Neural progenitor cell (in vitro differentiated cells): ENCODE data around the gene KRTAP10-3. TPM values are rescaled to one million over a fixed set of nuclear protein-coding genes. Genes with fewer than 3 reads are reported as not detected.
"Not testable (repeated sequence)": the region's sequence is repeated elsewhere in the genome, so short reads cannot be mapped to it uniquely, and the experiment has no call there.

Source experiments
- DNase-seq: peaks from one replicate; pipeline ENCODE4 v3.0.0-alpha.2; 2016; ENCODE audit warnings: low spot score
- H2AFZ ChIP-seq: fragments of 200-600 bp; sonication (generic); replicated peaks from 2 replicates; pipeline ENCODE4 v1.6.1; 2016; ENCODE audit warnings: antibody characterized with exemption
- H3F3A ChIP-seq: fragments of 200-600 bp; sonication (generic); 2 replicates; pipeline ENCODE4 v1.6.1; 2016; ENCODE audit warnings: antibody characterized with exemption, low read depth
- H3K27ac ChIP-seq: fragments of 200-600 bp; sonication (generic); 2 replicates; pipeline ENCODE4 v1.5.1; 2016; ENCODE audit warnings: mild to moderate bottlenecking
- H3K27me3 ChIP-seq: fragments of 200-600 bp; sonication (generic); 2 replicates; pipeline ENCODE4 v1.6.1; 2016; ENCODE audit warnings: mild to moderate bottlenecking, moderate library complexity
- H3K36me3 ChIP-seq: fragments of 200-600 bp; sonication (generic); 2 replicates; pipeline ENCODE4 v1.5.1; 2016
- H3K4me1 ChIP-seq: fragments of 200-600 bp; sonication (generic); 2 replicates; pipeline ENCODE4 v1.6.1; 2016; ENCODE audit warnings: mixed run types
- H3K4me2 ChIP-seq: fragments of 200-600 bp; sonication (generic); 2 replicates; pipeline ENCODE4 v1.6.1; 2016
- H3K4me3 ChIP-seq: fragments of 200-600 bp; sonication (generic); 2 replicates; pipeline ENCODE4 v1.5.1; 2016
- H3K79me2 ChIP-seq: fragments of 200-600 bp; sonication (generic); 2 replicates; pipeline ENCODE4 v1.6.1; 2016; ENCODE audit warnings: low read depth
- H3K9ac ChIP-seq: fragments of 200-600 bp; sonication (generic); 2 replicates; pipeline ENCODE4 v1.6.1; 2016
- H3K9me3 ChIP-seq: fragments of 200-600 bp; sonication (generic); 2 replicates; pipeline ENCODE4 v1.5.1; 2016; ENCODE audit warnings: low read depth
- H4K20me1 ChIP-seq: fragments of 200-600 bp; sonication (generic); 2 replicates; pipeline ENCODE4 v1.6.1; 2016; ENCODE audit warnings: low read depth
- H3K27ac Mint-ChIP-seq: 3 replicates; pipeline ENCODE4 v1.8.0; 2021; ENCODE audit warnings: mixed read lengths
- H3K27me3 Mint-ChIP-seq: 2 replicates; pipeline ENCODE4 v1.8.0; 2022; ENCODE audit warnings: low read depth, mild to moderate bottlenecking, inconsistent platforms, moderate library complexity, mixed read lengths; ENCODE audit not compliant: insufficient read depth
- H3K36me3 Mint-ChIP-seq: 3 replicates; pipeline ENCODE4 v1.8.0; 2021; ENCODE audit warnings: mixed read lengths
- H3K4me1 Mint-ChIP-seq: 3 replicates; pipeline ENCODE4 v1.8.0; 2021; ENCODE audit warnings: mixed read lengths
- H3K4me3 Mint-ChIP-seq: 3 replicates; pipeline ENCODE4 v1.8.0; 2021; ENCODE audit warnings: mild to moderate bottlenecking, moderate library complexity, mixed read lengths
- H3K9me3 Mint-ChIP-seq: 3 replicates; pipeline ENCODE4 v1.8.0; 2020; ENCODE audit warnings: mixed read lengths
- CTCF ChIP-seq: fragments of 200-600 bp; sonication (generic); IDR thresholded peaks from 2 replicates; pipeline ENCODE4 v1.5.1; 2017; ENCODE audit warnings: antibody characterized with exemption, mild to moderate bottlenecking
- EZH2 ChIP-seq: fragments of 200-600 bp; sonication (generic); IDR thresholded peaks from 2 replicates; pipeline ENCODE4 v1.6.1; 2017; ENCODE audit warnings: antibody characterized with exemption, mild to moderate bottlenecking, moderate library complexity
- EZH2phosphoT487 ChIP-seq: fragments of 200-600 bp; sonication (generic); IDR thresholded peaks from 2 replicates; pipeline ENCODE4 v1.6.1; 2017; ENCODE audit warnings: antibody characterized with exemption
- total RNA-seq: library from RNA; depleted of rRNA; stranded (reverse); fragments of >200 nt; gene quantifications from 2 replicates; pipeline ENCODE4 v1.2.3, GENCODE V29; 2015; ENCODE audit warnings: low replicate concordance

KRTAP10-3 gene
- total RNA-seq, 1 donor from 2014 or later, result not detected

DNA sequence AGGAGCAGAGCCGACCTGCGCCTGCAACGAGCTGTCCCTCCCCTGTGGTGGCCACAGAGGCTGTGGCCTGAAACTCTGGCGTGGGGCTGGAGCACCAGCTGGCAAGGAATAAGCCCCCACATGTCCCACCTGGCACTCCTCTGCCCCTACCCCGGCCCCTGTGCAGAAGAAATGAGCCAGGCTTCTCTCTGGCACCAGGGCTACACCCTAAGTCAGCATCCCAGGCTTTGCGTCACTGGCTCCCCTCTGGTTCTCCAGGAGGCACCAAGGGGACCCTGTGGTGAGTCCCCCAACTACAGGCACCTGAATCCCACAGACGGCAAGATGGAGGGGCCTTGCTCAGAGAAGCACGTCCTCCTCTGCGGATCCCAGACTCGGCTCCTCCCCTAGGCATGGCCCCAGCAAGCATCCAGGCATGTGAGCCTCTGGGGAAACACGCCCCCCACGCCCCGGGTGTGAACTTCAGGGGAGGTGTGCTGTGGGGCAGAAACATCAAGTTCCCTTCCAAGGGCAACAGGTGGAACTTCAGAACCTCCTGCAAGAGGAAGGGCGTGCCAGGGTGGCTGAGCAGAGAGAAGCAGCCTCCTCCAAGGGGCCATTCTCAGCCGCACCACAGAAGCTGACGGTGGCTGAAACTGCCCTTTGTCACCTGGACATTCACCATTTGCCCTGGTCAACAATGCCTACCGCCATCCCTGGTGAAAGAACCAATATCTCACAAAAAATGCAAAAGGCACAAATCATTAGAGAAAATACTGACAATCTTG, 44.7 kb upstream of the KRTAP10-3 start:
- no peaks in the 10 kb centered on the region for H3K79me2 ChIP-seq
- Mint-ChIP-seq H3K4me3 (no peak overlapping the region), H3K9me3 (peaks cover 5% of the 10 kb centered on the region), H3K4me1 (peaks cover 6% of the 10 kb centered on the region), H3K27me3 (peaks cover 7% of the 10 kb centered on the region), H3K36me3 (no peaks in the 10 kb centered on the region), H3K27ac (no peak overlapping the region)
- no peak for DNase-seq
- H4K20me1 ChIP-seq, result no peaks in the 10 kb centered on the region
- no peak overlapping the region for H3K27ac ChIP-seq
- no peak overlapping the region for H3K9ac ChIP-seq
- H3F3A ChIP-seq, result peaks cover 12% of the 10 kb centered on the region
- no peak overlapping the region for H3K4me3 ChIP-seq
- no peak overlapping the region for H3K4me2 ChIP-seq
- H3K9me3 ChIP-seq, result peaks cover 3% of the 10 kb centered on the region
- no peak for TF ChIP-seq EZH2
- TF ChIP-seq EZH2phosphoT487, result no peak
- H3K36me3 ChIP-seq, result no peaks in the 10 kb centered on the region
- peaks cover 15% of the 10 kb centered on the region for H3K4me1 ChIP-seq
- no peak overlapping the region for H2AFZ ChIP-seq
- no peaks in the 10 kb centered on the region for H3K27me3 ChIP-seq

DNA sequence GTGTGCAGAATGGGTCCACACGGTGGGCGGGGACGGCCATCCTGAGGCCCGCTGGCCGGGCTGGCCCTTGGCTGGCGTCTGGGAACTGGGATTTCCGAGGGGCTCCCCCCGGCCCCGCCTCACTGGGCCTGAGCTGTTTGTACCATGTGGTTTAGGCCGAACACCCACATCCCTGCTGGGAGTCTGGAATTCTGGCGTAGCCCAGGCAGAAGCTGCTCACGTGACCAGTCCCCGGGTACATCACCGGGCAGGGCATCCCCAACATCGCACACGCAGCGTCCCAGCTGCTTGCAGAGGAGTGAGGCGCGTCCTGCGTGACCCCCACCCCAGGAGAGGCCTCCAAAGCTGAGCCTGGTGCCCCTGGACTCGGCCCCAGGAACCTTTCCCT, 43.9 kb upstream of the KRTAP10-3 start:
- Mint-ChIP-seq H3K4me3 (no peak overlapping the region), H3K27ac (no peak overlapping the region), H3K36me3 (no peaks in the 10 kb centered on the region), H3K27me3 (peaks cover 7% of the 10 kb centered on the region), H3K9me3 (peaks cover 5% of the 10 kb centered on the region), H3K4me1 (peaks cover 9% of the 10 kb centered on the region)
- Histone ChIP-seq H3K27me3 (no peaks in the 10 kb centered on the region), H3K79me2 (no peaks in the 10 kb centered on the region), H3F3A (peaks cover 20% of the 10 kb centered on the region), H4K20me1 (no peaks in the 10 kb centered on the region), H3K4me1 (peaks cover 22% of the 10 kb centered on the region), H2AFZ (no peak overlapping the region), H3K9ac (no peak overlapping the region), H3K4me3 (no peak overlapping the region), H3K9me3 (peaks cover 3% of the 10 kb centered on the region), H3K27ac (no peak overlapping the region), H3K36me3 (no peaks in the 10 kb centered on the region), H3K4me2 (no peak overlapping the region)
- DNase-seq, result no peak
- TF ChIP-seq EZH2 (no peak), EZH2phosphoT487 (no peak), CTCF (no peak)

GRCh38 chr21:44601596-44602462, 43.2 kb upstream of the KRTAP10-3 start:
- Histone ChIP-seq H3K4me2 (no peak overlapping the region), H3K4me3 (no peak overlapping the region), H3K36me3 (no peaks in the 10 kb centered on the region), H2AFZ (no peak overlapping the region), H3K9me3 (peaks cover 3% of the 10 kb centered on the region), H3F3A (peaks cover 24% of the 10 kb centered on the region), H3K4me1 (peaks cover 27% of the 10 kb centered on the region), H3K27ac (no peak overlapping the region), H3K27me3 (no peaks in the 10 kb centered on the region), H4K20me1 (no peaks in the 10 kb centered on the region), H3K9ac (no peak overlapping the region), H3K79me2 (no peaks in the 10 kb centered on the region)
- TF ChIP-seq EZH2 (no peak), CTCF (no peak), EZH2phosphoT487 (no peak)
- Mint-ChIP-seq H3K4me1 (peaks cover 9% of the 10 kb centered on the region), H3K4me3 (peak overlapping the region; percentile 65), H3K27ac (no peak overlapping the region), H3K9me3 (peaks cover 5% of the 10 kb centered on the region), H3K27me3 (peaks cover 7% of the 10 kb centered on the region), H3K36me3 (no peaks in the 10 kb centered on the region)
- no peak for DNase-seq

GRCh38 chr21:44601091-44601490, 42.5 kb upstream of the KRTAP10-3 start:
- not testable (repeated sequence) for H3K4me1 Mint-ChIP-seq

DNA sequence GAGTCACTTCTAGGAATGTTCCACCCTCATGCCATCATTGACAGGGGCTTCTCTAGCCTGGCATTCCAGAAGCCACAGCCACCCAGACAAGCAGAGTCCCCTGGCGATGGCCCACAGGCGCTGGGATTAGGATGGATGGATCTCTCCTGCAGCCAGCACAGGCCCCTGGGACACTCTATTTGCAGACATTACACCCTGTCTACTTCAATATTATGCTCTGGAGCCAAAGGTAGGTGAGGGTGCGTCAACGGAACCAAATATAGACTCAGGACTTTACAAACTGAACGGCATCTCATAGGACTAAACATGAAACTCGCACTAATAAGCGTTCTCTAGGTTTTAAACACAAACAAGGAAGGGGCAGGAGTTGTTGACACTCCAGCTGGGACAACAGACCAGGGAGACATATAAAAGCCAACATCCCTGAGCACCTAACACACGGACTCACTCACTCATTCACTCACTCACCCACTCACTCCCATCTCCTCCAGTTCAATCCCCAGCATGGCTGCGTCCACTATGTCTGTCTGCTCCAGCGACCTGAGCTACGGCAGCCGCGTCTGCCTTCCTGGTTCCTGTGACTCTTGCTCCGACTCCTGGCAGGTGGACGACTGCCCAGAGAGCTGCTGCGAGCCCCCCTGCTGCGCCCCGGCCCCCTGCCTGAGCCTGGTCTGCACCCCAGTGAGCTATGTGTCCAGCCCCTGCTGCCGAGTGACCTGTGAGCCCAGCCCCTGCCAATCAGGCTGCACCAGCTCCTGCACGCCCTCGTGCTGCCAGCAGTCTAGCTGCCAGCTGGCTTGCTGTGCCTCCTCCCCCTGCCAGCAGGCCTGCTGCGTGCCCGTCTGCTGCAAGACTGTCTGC, 41.8 kb upstream of the KRTAP10-3 start, which contains the start of gene KRTAP10-7:
Gene KRTAP10-7, plus strand, starts transcription at position 480 of the 861 bp plus-strand sequence. Its CDS starts 25 bp downstream, at position 505.
- H3K79me2 ChIP-seq, H3K4me2 ChIP-seq, H3K36me3 Mint-ChIP-seq, DNase-seq, H3K27me3 ChIP-seq, H3K36me3 ChIP-seq, H3K9me3 ChIP-seq, H3K4me3 ChIP-seq, H3K9ac ChIP-seq, H3K4me3 Mint-ChIP-seq, H3K9me3 Mint-ChIP-seq, H3K27ac Mint-ChIP-seq, H3K4me1 Mint-ChIP-seq, H4K20me1 ChIP-seq: not testable (repeated sequence)
- Histone ChIP-seq H3F3A (peaks cover 24% of the 10 kb centered on the region), H3K27ac (peak within 1 kb of the TSS; percentile 90), H2AFZ (peak within 1 kb of the TSS; percentile 9), H3K4me1 (peaks cover 27% of the 10 kb centered on the region)
- peaks cover 10% of the 10 kb centered on the region for H3K27me3 Mint-ChIP-seq

More at GRCh38 chr21:44601091-44601490, 42.5 kb upstream of the KRTAP10-3 start:
- H3K79me2 ChIP-seq, H3K36me3 ChIP-seq, H4K20me1 ChIP-seq, H3K27ac ChIP-seq, DNase-seq, H3K27me3 ChIP-seq, H3K27ac Mint-ChIP-seq, H3K9ac ChIP-seq, H3K9me3 Mint-ChIP-seq, H3K4me3 ChIP-seq, H3K4me3 Mint-ChIP-seq, H3K9me3 ChIP-seq, H3K4me2 ChIP-seq, H3K27me3 Mint-ChIP-seq, H2AFZ ChIP-seq, H3K36me3 Mint-ChIP-seq: not testable (repeated sequence)
- Histone ChIP-seq H3K4me1 (peaks cover 27% of the 10 kb centered on the region), H3F3A (peaks cover 24% of the 10 kb centered on the region)
